ENCODE data around the gene FYCO1.

DNA sequence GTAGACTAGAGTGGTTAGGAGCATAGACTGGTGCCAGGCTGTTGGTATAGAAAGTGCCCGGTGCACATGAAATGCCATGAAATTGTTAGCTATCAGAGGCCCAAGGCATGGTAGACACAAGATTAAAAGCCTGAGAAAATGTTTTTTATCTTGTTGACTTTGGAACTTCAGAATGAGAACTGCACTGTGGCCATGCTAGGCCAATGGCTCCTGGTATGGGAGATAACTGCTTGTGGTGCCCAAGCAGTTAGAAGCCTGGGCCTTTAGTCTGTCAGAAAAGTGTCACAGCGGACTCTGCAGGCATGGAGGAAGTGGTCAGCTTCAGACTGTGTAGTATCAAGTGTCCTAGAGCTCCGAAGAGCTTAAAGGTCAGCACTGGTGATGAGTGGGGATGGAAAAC lies 11.9 kb downstream of the FYCO1 start:
- TF ChIP-seq, protein P1, sequence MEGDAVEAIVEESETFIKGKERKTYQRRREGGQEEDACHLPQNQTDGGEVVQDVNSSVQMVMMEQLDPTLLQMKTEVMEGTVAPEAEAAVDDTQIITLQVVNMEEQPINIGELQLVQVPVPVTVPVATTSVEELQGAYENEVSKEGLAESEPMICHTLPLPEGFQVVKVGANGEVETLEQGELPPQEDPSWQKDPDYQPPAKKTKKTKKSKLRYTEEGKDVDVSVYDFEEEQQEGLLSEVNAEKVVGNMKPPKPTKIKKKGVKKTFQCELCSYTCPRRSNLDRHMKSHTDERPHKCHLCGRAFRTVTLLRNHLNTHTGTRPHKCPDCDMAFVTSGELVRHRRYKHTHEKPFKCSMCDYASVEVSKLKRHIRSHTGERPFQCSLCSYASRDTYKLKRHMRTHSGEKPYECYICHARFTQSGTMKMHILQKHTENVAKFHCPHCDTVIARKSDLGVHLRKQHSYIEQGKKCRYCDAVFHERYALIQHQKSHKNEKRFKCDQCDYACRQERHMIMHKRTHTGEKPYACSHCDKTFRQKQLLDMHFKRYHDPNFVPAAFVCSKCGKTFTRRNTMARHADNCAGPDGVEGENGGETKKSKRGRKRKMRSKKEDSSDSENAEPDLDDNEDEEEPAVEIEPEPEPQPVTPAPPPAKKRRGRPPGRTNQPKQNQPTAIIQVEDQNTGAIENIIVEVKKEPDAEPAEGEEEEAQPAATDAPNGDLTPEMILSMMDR (conservative IDR thresholded peaks at IDR 0.05; ENCODE audit: low read length) = no peak
- no peak for TF ChIP-seq EZH2phosphoT487 (IDR thresholded peaks at IDR 0.05; ENCODE audit: borderline replicate concordance, low read depth, low read length)

Measured in OCI-LY7 (cell line).